ENCODE results near the gene BHLHE40. TPM values are rescaled to one million over a fixed set of nuclear protein-coding genes. Genes with fewer than 3 reads are reported as not detected.
A peak's percentile ranks its signal among the peaks of the same experiment; 100 is the strongest.

BHLHE40 gene
- total and polyA plus RNA-seq, 4 donors, result 14.5 to 44.3 (median 37.7) TPM

DNA sequence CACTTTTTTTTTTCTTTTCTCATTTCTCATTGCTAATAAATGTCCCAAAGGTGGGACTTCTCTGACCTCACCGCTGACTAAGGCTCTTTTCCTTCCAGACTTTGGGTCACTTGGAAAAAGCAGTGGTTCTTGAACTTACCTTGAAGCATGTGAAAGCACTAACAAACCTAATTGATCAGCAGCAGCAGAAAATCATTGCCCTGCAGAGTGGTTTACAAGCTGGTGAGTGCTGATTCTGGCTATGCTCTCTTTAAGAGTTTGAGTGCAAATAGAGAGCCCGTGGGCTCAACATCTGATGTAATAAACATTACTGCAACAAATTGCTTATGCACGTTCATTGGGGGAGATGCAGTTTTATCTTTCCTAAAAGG, 2.0 kb downstream of the BHLHE40 start:
- peaks cover 15% of the 10 kb centered on the region for H3K36me3 ChIP-seq (ENCODE audit: control insufficient read depth, insufficient read depth, low read length)
- H3K4me1 ChIP-seq (ENCODE audit: control insufficient read depth, insufficient read depth, low read length), result peaks cover 55% of the 10 kb centered on the region
- no peak overlapping the region for H3K27ac ChIP-seq (ENCODE audit: low read depth, low read length)
- peak in 1 of 6 donors; percentile 23 for DNase-seq (ENCODE audit: low read depth in 4 of 6, low spot score in 6 of 6)
- H3K9me3 ChIP-seq (ENCODE audit: control insufficient read depth, insufficient read depth, low read length), result no peaks in the 10 kb centered on the region
- H3K4me3 ChIP-seq (ENCODE audit: low read depth, low read length), result peak overlapping the region; percentile 86
- H3K27me3 ChIP-seq (ENCODE audit: control insufficient read depth, insufficient read depth, low read length), result peaks cover 24% of the 10 kb centered on the region
- WGBS (ENCODE audit: insufficient coverage), result 100% methylated on average over 1 of the region's 3 CpGs

DNA sequence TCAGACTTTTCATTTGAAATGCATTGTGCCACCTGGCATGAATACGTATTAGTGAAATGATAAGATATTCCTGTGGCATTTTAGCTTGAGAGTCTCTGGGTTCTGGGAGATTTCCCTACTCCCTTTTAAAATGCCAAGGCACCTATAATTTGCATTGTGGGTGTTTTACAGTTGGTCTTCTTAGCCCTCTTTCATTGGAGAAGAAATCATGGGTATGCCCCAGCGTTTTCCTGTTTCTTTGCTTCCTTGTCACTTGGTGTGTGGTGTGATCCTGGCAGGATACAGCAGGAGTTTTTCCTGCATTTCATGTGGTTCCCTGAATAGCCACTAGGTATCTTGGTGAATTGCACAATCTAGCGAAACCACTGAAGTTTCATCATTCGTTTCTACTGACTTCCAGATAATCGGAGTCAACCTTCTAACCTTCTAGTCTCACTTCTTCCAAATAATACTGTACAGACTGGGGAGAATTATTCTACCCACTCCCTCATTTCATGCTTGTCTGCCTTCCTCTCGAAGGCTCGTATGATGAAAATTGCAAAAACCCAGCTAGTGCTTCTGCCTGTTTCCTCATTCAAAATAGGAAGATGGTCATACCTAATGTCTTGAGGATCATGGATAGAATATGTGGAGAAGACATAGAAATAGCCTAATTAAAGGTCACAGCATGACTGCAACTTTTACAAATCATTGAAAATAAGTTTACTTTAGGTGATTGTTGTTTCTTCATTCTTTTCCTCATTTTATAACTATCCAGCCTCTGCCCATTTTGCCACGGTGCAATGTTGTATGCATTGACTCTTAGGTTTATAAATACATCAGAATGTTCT, 2.6 kb downstream of the BHLHE40 start:
- no peak overlapping the region for H3K27ac ChIP-seq (ENCODE audit: low read depth, low read length)
- DNase-seq (ENCODE audit: low read depth in 4 of 6, low spot score in 6 of 6), result peak in 2 of 6 donors; percentile 40 to 46
- WGBS (ENCODE audit: insufficient coverage), result 14% methylated on average over 1 of the region's 8 CpGs

DNA sequence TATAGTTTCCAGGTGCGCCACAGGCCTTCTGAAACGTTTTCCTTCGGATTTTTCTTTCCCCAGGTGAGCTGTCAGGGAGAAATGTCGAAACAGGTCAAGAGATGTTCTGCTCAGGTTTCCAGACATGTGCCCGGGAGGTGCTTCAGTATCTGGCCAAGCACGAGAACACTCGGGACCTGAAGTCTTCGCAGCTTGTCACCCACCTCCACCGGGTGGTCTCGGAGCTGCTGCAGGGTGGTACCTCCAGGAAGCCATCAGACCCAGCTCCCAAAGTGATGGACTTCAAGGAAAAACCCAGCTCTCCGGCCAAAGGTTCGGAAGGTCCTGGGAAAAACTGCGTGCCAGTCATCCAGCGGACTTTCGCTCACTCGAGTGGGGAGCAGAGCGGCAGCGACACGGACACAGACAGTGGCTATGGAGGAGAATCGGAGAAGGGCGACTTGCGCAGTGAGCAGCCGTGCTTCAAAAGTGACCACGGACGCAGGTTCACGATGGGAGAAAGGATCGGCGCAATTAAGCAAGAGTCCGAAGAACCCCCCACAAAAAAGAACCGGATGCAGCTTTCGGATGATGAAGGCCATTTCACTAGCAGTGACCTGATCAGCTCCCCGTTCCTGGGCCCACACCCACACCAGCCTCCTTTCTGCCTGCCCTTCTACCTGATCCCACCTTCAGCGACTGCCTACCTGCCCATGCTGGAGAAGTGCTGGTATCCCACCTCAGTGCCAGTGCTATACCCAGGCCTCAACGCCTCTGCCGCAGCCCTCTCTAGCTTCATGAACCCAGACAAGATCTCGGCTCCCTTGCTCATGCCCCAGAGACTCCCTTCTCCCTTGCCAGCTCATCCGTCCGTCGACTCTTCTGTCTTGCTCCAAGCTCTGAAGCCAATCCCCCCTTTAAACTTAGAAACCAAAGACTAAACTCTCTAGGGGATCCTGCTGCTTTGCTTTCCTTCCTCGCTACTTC, 3.8 kb downstream of the BHLHE40 start:
- no peak overlapping the region for H3K4me3 ChIP-seq (ENCODE audit: low read depth, low read length)
- peaks cover 15% of the 10 kb centered on the region for H3K36me3 ChIP-seq (ENCODE audit: control insufficient read depth, insufficient read depth, low read length)
- H3K27me3 ChIP-seq (ENCODE audit: control insufficient read depth, insufficient read depth, low read length), result peaks cover 15% of the 10 kb centered on the region
- H3K27ac ChIP-seq (ENCODE audit: low read depth, low read length), result peak overlapping the region; percentile 65
- DNase-seq (ENCODE audit: low read depth in 4 of 6, low spot score in 6 of 6), result no peak
- 95% methylated on average over 36 of the region's 40 CpGs for WGBS (ENCODE audit: insufficient coverage)
- H3K4me1 ChIP-seq (ENCODE audit: control insufficient read depth, insufficient read depth, low read length), result peaks cover 50% of the 10 kb centered on the region
- H3K9me3 ChIP-seq (ENCODE audit: control insufficient read depth, insufficient read depth, low read length), result no peaks in the 10 kb centered on the region

More for the DNA sequence above, 2.6 kb downstream of the BHLHE40 start:
- peaks cover 58% of the 10 kb centered on the region for H3K4me1 ChIP-seq (ENCODE audit: control insufficient read depth, insufficient read depth, low read length)
- peaks cover 15% of the 10 kb centered on the region for H3K36me3 ChIP-seq (ENCODE audit: control insufficient read depth, insufficient read depth, low read length)
- H3K4me3 ChIP-seq (ENCODE audit: low read depth, low read length), result peak overlapping the region; percentile 86
- peaks cover 22% of the 10 kb centered on the region for H3K27me3 ChIP-seq (ENCODE audit: control insufficient read depth, insufficient read depth, low read length)
- no peaks in the 10 kb centered on the region for H3K9me3 ChIP-seq (ENCODE audit: control insufficient read depth, insufficient read depth, low read length)

DNA sequence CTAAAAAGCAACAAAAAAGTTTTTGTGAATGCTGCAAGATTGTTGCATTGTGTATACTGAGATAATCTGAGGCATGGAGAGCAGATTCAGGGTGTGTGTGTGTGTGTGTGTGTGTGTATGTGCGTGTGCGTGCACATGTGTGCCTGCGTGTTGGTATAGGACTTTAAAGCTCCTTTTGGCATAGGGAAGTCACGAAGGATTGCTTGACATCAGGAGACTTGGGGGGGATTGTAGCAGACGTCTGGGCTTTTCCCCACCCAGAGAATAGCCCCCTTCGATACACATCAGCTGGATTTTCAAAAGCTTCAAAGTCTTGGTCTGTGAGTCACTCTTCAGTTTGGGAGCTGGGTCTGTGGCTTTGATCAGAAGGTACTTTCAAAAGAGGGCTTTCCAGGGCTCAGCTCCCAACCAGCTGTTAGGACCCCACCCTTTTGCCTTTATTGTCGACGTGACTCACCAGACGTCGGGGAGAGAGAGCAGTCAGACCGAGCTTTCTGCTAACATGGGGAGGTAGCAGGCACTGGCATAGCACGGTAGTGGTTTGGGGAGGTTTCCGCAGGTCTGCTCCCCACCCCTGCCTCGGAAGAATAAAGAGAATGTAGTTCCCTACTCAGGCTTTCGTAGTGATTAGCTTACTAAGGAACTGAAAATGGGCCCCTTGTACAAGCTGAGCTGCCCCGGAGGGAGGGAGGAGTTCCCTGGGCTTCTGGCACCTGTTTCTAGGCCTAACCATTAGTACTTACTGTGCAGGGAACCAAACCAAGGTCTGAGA, 4.7 kb downstream of the BHLHE40 start:
- DNase-seq (ENCODE audit: low read depth in 4 of 6, low spot score in 6 of 6), result no peak
- H3K4me3 ChIP-seq (ENCODE audit: low read depth, low read length), result peak overlapping the region; percentile 9
- WGBS (ENCODE audit: insufficient coverage), result 56% methylated on average over 14 of the region's 16 CpGs
- H3K36me3 ChIP-seq (ENCODE audit: control insufficient read depth, insufficient read depth, low read length), result peaks cover 15% of the 10 kb centered on the region
- peaks cover 15% of the 10 kb centered on the region for H3K27me3 ChIP-seq (ENCODE audit: control insufficient read depth, insufficient read depth, low read length)
- H3K9me3 ChIP-seq (ENCODE audit: control insufficient read depth, insufficient read depth, low read length), result no peaks in the 10 kb centered on the region
- H3K27ac ChIP-seq (ENCODE audit: low read depth, low read length), result peak overlapping the region; percentile 65
- peaks cover 47% of the 10 kb centered on the region for H3K4me1 ChIP-seq (ENCODE audit: control insufficient read depth, insufficient read depth, low read length)

DNA sequence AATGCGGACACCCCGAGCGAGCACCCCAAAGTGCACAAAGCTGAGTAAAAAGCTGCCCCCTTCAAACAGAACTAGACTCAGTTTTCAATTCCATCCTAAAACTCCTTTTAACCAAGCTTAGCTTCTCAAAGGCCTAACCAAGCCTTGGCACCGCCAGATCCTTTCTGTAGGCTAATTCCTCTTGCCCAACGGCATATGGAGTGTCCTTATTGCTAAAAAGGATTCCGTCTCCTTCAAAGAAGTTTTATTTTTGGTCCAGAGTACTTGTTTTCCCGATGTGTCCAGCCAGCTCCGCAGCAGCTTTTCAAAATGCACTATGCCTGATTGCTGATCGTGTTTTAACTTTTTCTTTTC, 5.3 kb downstream of the BHLHE40 start:
- no peak for DNase-seq (ENCODE audit: low read depth in 4 of 6, low spot score in 6 of 6)
- peaks cover 14% of the 10 kb centered on the region for H3K27me3 ChIP-seq (ENCODE audit: control insufficient read depth, insufficient read depth, low read length)
- H3K4me1 ChIP-seq (ENCODE audit: control insufficient read depth, insufficient read depth, low read length), result peaks cover 46% of the 10 kb centered on the region
- H3K4me3 ChIP-seq (ENCODE audit: low read depth, low read length), result peak overlapping the region; percentile 9
- 87% methylated on average over 5 of the region's 9 CpGs for WGBS (ENCODE audit: insufficient coverage)
- peaks cover 15% of the 10 kb centered on the region for H3K36me3 ChIP-seq (ENCODE audit: control insufficient read depth, insufficient read depth, low read length)
- peak overlapping the region; percentile 65 for H3K27ac ChIP-seq (ENCODE audit: low read depth, low read length)
- no peaks in the 10 kb centered on the region for H3K9me3 ChIP-seq (ENCODE audit: control insufficient read depth, insufficient read depth, low read length)

DNA sequence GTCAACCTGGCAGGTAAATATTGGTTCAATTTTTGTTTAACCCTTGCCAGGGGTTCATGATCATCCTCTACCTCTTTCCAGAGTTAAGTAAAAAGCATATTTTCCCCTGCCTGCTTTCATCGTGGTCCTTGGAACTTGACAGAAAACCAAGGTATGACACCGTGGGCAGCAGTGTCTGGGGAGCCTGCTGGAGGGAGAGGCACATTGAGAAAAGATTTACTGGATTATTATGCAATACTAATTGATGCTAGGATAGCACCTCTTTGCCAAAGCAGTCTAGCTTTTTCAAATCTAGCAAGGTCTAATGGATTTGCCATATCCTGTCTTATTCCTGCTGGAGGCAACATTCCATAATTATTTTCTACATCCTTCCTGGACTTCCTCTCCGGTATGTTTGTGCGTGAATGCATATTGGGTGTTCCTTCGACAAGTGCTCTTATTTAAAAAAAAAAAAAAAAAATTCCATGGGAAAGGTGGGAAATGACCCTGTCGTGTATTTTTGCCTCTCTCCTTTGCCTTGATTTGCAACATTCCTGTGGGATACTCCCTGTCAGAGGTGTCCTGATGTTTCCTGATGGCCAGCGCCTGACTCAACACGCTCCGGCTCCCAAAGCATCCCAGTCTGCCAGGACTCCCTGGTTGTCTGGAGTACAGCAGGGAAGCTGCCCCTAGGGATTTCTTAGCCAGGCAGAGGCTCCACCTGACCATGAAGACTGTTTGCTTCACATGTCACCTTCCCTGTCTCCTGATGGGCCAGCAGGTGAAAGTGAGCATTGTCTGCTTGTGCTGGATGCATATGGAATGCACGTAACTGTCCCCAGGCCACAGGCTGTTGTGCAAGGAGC, 6.3 kb downstream of the BHLHE40 start:
- Histone ChIP-seq H3K9me3 (ENCODE audit: control insufficient read depth, insufficient read depth, low read length) (no peaks in the 10 kb centered on the region), H3K27ac (ENCODE audit: low read depth, low read length) (peak overlapping the region; percentile 90), H3K27me3 (ENCODE audit: control insufficient read depth, insufficient read depth, low read length) (peaks cover 5% of the 10 kb centered on the region), H3K4me3 (ENCODE audit: low read depth, low read length) (no peak overlapping the region), H3K36me3 (ENCODE audit: control insufficient read depth, insufficient read depth, low read length) (peaks cover 15% of the 10 kb centered on the region), H3K4me1 (ENCODE audit: control insufficient read depth, insufficient read depth, low read length) (peaks cover 37% of the 10 kb centered on the region)
- peak in 2 of 6 donors; percentile 3 to 27 for DNase-seq (ENCODE audit: low read depth in 4 of 6, low spot score in 6 of 6)
- 84% methylated on average over 5 of the region's 10 CpGs for WGBS (ENCODE audit: insufficient coverage)

DNA sequence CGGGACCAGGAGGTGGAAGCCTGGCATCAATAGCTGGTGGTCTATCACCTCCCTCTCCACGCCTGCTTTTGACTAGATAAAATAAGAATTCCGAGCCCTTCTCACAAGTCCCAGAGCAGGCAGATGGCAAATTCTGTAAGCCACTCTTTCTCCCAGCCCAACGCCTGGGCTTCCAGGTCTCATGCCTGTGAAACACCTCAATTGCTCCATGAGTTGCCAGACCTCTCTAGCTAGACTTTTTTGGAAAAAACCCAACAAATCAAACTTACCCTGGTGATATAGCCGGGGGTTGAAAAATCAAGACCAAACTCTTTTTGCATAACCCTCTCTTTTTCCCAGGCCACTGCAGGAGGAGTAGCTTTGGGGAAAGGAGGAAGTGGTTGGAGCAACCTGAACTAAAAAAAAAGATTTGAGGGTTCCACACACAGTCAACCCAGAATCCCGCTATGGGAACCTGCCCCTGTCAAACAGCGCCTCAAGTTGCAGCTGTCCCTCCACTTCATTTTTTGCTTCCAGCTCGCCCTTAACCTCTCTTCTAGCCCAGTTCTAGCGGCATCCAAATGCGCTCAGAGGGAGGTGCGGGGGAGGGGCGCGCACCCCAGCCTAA, 7.0 kb downstream of the BHLHE40 start:
- no peak for DNase-seq (ENCODE audit: low read depth in 4 of 6, low spot score in 6 of 6)
- peak overlapping the region; percentile 55 for H3K4me3 ChIP-seq (ENCODE audit: low read depth, low read length)
- peaks cover 37% of the 10 kb centered on the region for H3K4me1 ChIP-seq (ENCODE audit: control insufficient read depth, insufficient read depth, low read length)
- H3K27ac ChIP-seq (ENCODE audit: low read depth, low read length), result peak overlapping the region; percentile 90
- 35% methylated on average over 11 of the region's 13 CpGs for WGBS (ENCODE audit: insufficient coverage)
- H3K9me3 ChIP-seq (ENCODE audit: control insufficient read depth, insufficient read depth, low read length), result no peaks in the 10 kb centered on the region
- H3K36me3 ChIP-seq (ENCODE audit: control insufficient read depth, insufficient read depth, low read length), result peaks cover 15% of the 10 kb centered on the region
- H3K27me3 ChIP-seq (ENCODE audit: control insufficient read depth, insufficient read depth, low read length), result peaks cover 3% of the 10 kb centered on the region

DNA sequence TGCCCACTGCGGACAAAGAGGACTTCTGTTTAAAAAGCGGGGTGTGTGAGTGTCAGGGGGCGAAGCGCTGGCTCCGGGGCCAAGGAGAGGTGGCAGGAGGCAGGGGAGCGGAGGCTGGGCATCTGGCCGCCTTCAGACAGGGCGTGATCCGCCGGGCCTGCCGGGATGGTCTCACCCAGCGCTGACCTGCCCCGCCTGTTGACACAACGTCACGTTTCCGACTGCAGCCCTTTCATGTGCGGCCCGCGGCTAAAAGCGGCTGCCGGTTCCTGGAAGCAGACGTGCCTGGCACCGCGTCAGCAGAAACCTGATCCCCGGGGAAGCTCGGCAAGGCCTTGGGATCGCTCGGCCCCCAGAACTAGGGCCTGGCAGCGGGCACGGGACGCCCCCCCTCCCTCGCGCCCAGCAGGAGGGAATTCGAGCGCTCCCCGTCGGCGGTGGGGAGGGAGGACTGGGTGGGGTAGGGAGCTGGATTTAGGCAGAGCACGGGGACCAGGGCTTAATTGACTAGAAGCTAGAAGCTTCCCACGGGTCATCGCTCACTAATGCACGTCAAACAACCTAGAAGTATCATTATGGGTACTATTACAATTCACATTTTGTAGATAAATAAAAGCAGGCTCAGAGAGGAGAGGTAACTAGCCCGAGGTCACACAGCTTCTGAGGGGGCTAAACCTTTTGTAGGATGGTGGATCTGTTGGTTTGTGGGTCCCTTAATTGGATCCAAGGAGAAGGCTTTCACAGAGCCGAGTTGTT, 7.7 kb downstream of the BHLHE40 start:
- Histone ChIP-seq H3K27ac (ENCODE audit: low read depth, low read length) (peak overlapping the region; percentile 90), H3K27me3 (ENCODE audit: control insufficient read depth, insufficient read depth, low read length) (peaks cover 3% of the 10 kb centered on the region), H3K36me3 (ENCODE audit: control insufficient read depth, insufficient read depth, low read length) (peaks cover 15% of the 10 kb centered on the region), H3K4me3 (ENCODE audit: low read depth, low read length) (peak overlapping the region; percentile 55), H3K4me1 (ENCODE audit: control insufficient read depth, insufficient read depth, low read length) (peaks cover 37% of the 10 kb centered on the region), H3K9me3 (ENCODE audit: control insufficient read depth, insufficient read depth, low read length) (no peaks in the 10 kb centered on the region)
- WGBS (ENCODE audit: insufficient coverage), result under 1% methylated on average over 36 of the region's 44 CpGs
- peak in 3 of 6 donors; percentile 65 to 94 (median 84) for DNase-seq (ENCODE audit: low read depth in 4 of 6, low spot score in 6 of 6)

Data from spinal cord (tissue), 10 donors.